GM12878 (cell line): Measurements from ENCODE around the gene GABPB2. TPM values are rescaled to one million over a fixed set of nuclear protein-coding genes. Genes with fewer than 3 reads are reported as not detected.

Source experiments
- ATAC-seq: fragments of 200-7000 bp; cut with Tn5 transposase; 3 replicates; pipeline ENCODE4 v1.9.1; 2020; ENCODE audit warnings: mild to moderate bottlenecking, moderate library complexity
- BruUV-seq: library from RNA; stranded (reverse); fragments of 400-500 nt; replicated peaks from 2 replicates; lab custom pipeline; 2021; lab: Mats Ljungman, UMichigan
- CTCF ChIA-PET: fragments of 300-600 bp; sonication (Branson Sonifier 250); formaldehyde crosslinking; extraction: SDS; loops from one replicate; lab custom pipeline; 2021; ENCODE audit warnings: inconsistent platforms; lab: Yijun Ruan, JAX
- POLR2A ChIA-PET: fragments of 350-600 bp; formaldehyde crosslinking; extraction: SDS; loops from one replicate; lab custom pipeline; 2021; ENCODE audit warnings: inconsistent platforms; lab: Charles Lee
- RAD21 ChIA-PET: fragments of 300-600 bp; sonication (Branson Sonifier 250); formaldehyde crosslinking; loops from one replicate; lab custom pipeline; 2023; ENCODE audit warnings: antibody characterized with exemption; ENCODE audit not compliant: unreplicated experiment; lab: Charles Lee
- SMC1A ChIA-PET: fragments of 300-600 bp; sonication (Branson Sonifier 250); formaldehyde crosslinking; loops from one replicate; lab custom pipeline; 2023; ENCODE audit not compliant: unreplicated experiment, uncharacterized antibody; lab: Charles Lee
- DNase-seq: peaks from one replicate; pipeline ENCODE4 v3.0.0-alpha.2; 2011; ENCODE audit warnings: low read depth, low spot score
- FAIRE-seq: peaks from 3 replicates; lab custom pipeline; 2011; peaks lifted over from hg19 to GRCh38; lab: Jason Lieb, UNC
- H2AFZ ChIP-seq: 2 replicates; pipeline ENCODE4 v1.6.0; 2011; ENCODE audit warnings: low read depth, low read length, control low read depth; ENCODE audit not compliant: control insufficient read depth
- H3K27ac ChIP-seq: 2 replicates; pipeline ENCODE4 v1.5.1; 2011; ENCODE audit warnings: control low read depth; ENCODE audit not compliant: control insufficient read depth, insufficient read depth
- H3K27me3 ChIP-seq, 2 experiments: replicated peaks in 1 of 2; 2 replicates each; pipeline versions ENCODE4 v1.6.0 to v1.6.1; 2011; ENCODE audit warnings: low read length in 1 of 2; ENCODE audit not compliant: control insufficient read depth in 2 of 2, insufficient read depth in 2 of 2
- H3K36me3 ChIP-seq, 2 experiments: 2 replicates each; pipeline ENCODE4 v1.5.1; 2011; ENCODE audit warnings: low read length in 1 of 2; ENCODE audit not compliant: control insufficient read depth in 2 of 2, insufficient read depth in 2 of 2
- H3K4me1 ChIP-seq: 2 replicates; pipeline ENCODE4 v1.6.1; 2011; ENCODE audit warnings: mild to moderate bottlenecking, low read length, moderate library complexity, mixed read lengths; ENCODE audit not compliant: control insufficient read depth, insufficient read depth
- H3K4me2 ChIP-seq: 2 replicates; pipeline ENCODE4 v1.6.0; 2011; ENCODE audit warnings: control low read depth; ENCODE audit not compliant: control insufficient read depth, insufficient read depth
- H3K4me3 ChIP-seq: fragments of 200-600 bp; sonication (generic); 2 replicates; pipeline ENCODE4 v1.5.1; 2016
- H3K79me2 ChIP-seq: 2 replicates; pipeline ENCODE4 v1.6.0; 2011; ENCODE audit warnings: low read length; ENCODE audit not compliant: control insufficient read depth, insufficient read depth
- H3K9ac ChIP-seq: 2 replicates; pipeline ENCODE4 v1.8.0; 2011; ENCODE audit warnings: low read length, control low read depth, mixed read lengths; ENCODE audit not compliant: control insufficient read depth, insufficient read depth
- H3K9me3 ChIP-seq: replicated peaks from 3 replicates; pipeline ENCODE4 v1.5.1; 2011; ENCODE audit warnings: mild to moderate bottlenecking, low read length; ENCODE audit not compliant: control insufficient read depth, insufficient read depth
- H4K20me1 ChIP-seq: 2 replicates; pipeline ENCODE4 v1.6.0; 2011; ENCODE audit not compliant: control insufficient read depth, insufficient read depth
- BCL11A ChIP-seq: IDR thresholded peaks from 2 replicates; pipeline ENCODE4 v1.6.1; 2011; ENCODE audit warnings: low read depth, low read length
- BRCA1 ChIP-seq: IDR thresholded peaks from 2 replicates; pipeline ENCODE4 v1.6.1; 2011; ENCODE audit warnings: low read depth, low read length, improper control_type of control experiment
- ESRRA ChIP-seq: IDR thresholded peaks from 2 replicates; pipeline ENCODE4 v1.6.1; 2012; ENCODE audit warnings: mild to moderate bottlenecking, low read length, improper control_type of control experiment
- FOS ChIP-seq: IDR thresholded peaks from 3 replicates; pipeline ENCODE4 v1.6.1; 2011; ENCODE audit warnings: borderline replicate concordance; ENCODE audit not compliant: insufficient read length; ENCODE audit errors: extremely low read depth
- IRF3 ChIP-seq: fragments of 450-650 bp; IDR thresholded peaks from 2 replicates; pipeline ENCODE4 v1.6.1; 2014; ENCODE audit warnings: mild to moderate bottlenecking
- KDM1A ChIP-seq: fragments of 200-600 bp; sonication (generic); IDR thresholded peaks from 2 replicates; pipeline ENCODE4 v1.6.1; 2016; ENCODE audit warnings: borderline replicate concordance
- LARP7 ChIP-seq: fragments of 450-650 bp; IDR thresholded peaks from 2 replicates; pipeline ENCODE4 v1.6.1; 2017; ENCODE audit warnings: mild to moderate bottlenecking
- NFYA ChIP-seq: IDR thresholded peaks from 2 replicates; pipeline ENCODE4 v1.6.1; 2011; ENCODE audit warnings: low read depth, mild to moderate bottlenecking, low read length, improper control_type of control experiment, borderline replicate concordance
- RAD21 ChIP-seq: IDR thresholded peaks from 2 replicates; pipeline ENCODE4 v1.6.1; 2011; ENCODE audit warnings: mild to moderate bottlenecking, low read depth, low read length, moderate library complexity; ENCODE audit not compliant: insufficient read depth
- SUPT20H ChIP-seq: IDR thresholded peaks from 2 replicates; pipeline ENCODE4 v1.6.1; 2011; ENCODE audit warnings: low read depth, mild to moderate bottlenecking, low read length, moderate library complexity, borderline replicate concordance; ENCODE audit not compliant: control insufficient read depth
- SUZ12 ChIP-seq: fragments of 200-600 bp; sonication (generic); IDR thresholded peaks from one replicate; pipeline ENCODE4 v1.6.1; 2018; ENCODE audit warnings: antibody characterized with exemption, mild to moderate bottlenecking; ENCODE audit not compliant: unreplicated experiment
- YBX1 ChIP-seq: fragments of 450-650 bp; IDR thresholded peaks from 2 replicates; pipeline ENCODE4 v1.6.1; 2016; ENCODE audit warnings: antibody characterized with exemption
- WGBS: methylation state at CpG from one replicate; pipeline ENCODE4 v1.1.6; 2016; ENCODE audit warnings: low lambda C conversion rate; ENCODE audit not compliant: insufficient replicate concordance, insufficient coverage; ENCODE audit errors: missing lambda C conversion rate; 5-methylcytosine and 5-hydroxymethylcytosine counted together
- in situ Hi-C: fragments of 300-500 bp; cut with MboI; formaldehyde crosslinking; loops from 9 replicates; pipeline ENCODE4 v1.14.3; 2018; ENCODE audit warnings: mixed read lengths
- intact Hi-C: fragments of 100-400 bp; cut with micrococcal nuclease; formaldehyde crosslinking; loops from one replicate; pipeline ENCODE4 v1.14.2; 2022; ENCODE audit not compliant: unreplicated experiment
- polyA plus RNA-seq, 11 experiments: library from polyadenylated mRNA; depleted of rRNA in 4 of 11; unstranded in 6 of 11; stranded (reverse) in 5 of 11; fragments of >200 nt; fragmentation: Nextera tagmentation in 4 of 11; fragmentation: Illumina TruSeq in 1 of 11; extraction: Ambion mirVana in 4 of 11; extraction: Trizol in 1 of 11; gene quantifications; 1 replicate in 1 of 11; 2 replicates in 10 of 11; pipeline versions ENCODE4 v1.2.1 to v1.2.3, GENCODE V29; 2011 to 2016; ENCODE audit warnings: inconsistent platforms in 2 of 11, missing spikeins in 2 of 11, low read depth in 1 of 11
- total RNA-seq, 4 experiments: library from RNA; depleted of rRNA in 3 of 4; stranded (reverse); fragments of >200 nt in 3 of 4; fragmentation: Illumina TruSeq in 1 of 4; extraction: Trizol in 1 of 4; gene quantifications; 2 replicates each; pipeline versions ENCODE4 v1.2.1 to v1.2.3, GENCODE V29; 2013 to 2021
- TF ChIP-seq, protein P1 (sequence below): fragments of 450-650 bp; IDR thresholded peaks from 2 replicates; pipeline ENCODE4 v1.6.1; 2017; ENCODE audit warnings: mild to moderate bottlenecking, moderate library complexity

Gene GABPB2
- total and polyA plus RNA-seq, 10 of the 15 experiments (the other 5 are each of a cell fraction or from before 2014, with no cell fraction given) = 2.3 to 10.5 (median 6.9) TPM

GRCh38 chr1:151106894-151107293, 36.3 kb downstream of the GABPB2 start:
- ChIA-PET SMC1A (interaction anchor here (0.6 kb wide), 1 partner anchor 364 kb away, joined by 3 read pairs; no protein-coding TSS in a partner anchor), POLR2A (interaction anchor here (0.6 kb wide), 1 partner anchor 234 kb away, joined by 3 read pairs; no protein-coding TSS in a partner anchor)
- intact Hi-C loops = no loop called here
- no peak overlapping the region for H2AFZ ChIP-seq
- no peak overlapping the region for H3K27ac ChIP-seq
- H3K4me3 ChIP-seq = no peak overlapping the region
- in situ Hi-C loops = no loop called here
- H3K9ac ChIP-seq = no peak overlapping the region
- no peaks in the 10 kb centered on the region for H3K79me2 ChIP-seq
- TF ChIP-seq BCL11A (no peak), KDM1A (no peak), BRCA1 (no peak)
- TF ChIP-seq, all 136 proteins: peak for 0
- no peak overlapping the region for H3K4me2 ChIP-seq
- no peak for FAIRE-seq
- ATAC-seq = no peak
- DNase-seq = no peak
- BruUV-seq = no TSS peak
- H4K20me1 ChIP-seq = no peaks in the 10 kb centered on the region
- H3K36me3 ChIP-seq = no peaks in the 10 kb centered on the region
- WGBS = 85% methylated on average over 2 of the region's 2 CpGs
- RAD21 ChIA-PET = no interaction called here
- no peaks in the 10 kb centered on the region for H3K27me3 ChIP-seq
- no peaks in the 10 kb centered on the region for H3K4me1 ChIP-seq
- H3K9me3 ChIP-seq = no peaks in the 10 kb centered on the region
- CTCF ChIA-PET = no interaction called here

DNA sequence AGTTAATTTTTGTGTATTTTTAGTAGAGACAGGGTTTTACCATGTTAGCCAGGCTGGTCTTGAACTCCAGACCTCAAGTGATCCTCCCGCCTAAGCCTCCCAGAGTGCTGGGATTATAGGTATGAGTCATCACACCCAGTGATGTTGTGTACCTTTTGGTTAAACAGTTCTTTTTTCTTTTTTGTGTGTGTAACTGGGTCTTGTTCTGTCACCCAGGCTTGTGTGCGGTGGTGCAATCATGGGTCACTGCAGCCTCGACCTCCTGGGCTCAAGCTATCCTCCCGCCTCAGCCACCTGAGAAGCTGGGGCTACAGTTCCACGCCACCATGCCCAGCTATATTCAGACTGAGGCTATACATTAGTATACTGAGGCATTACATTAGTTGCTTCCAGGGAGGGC, 37.8 kb downstream of the GABPB2 start:
- H3K9ac ChIP-seq = no peak overlapping the region

More for the DNA sequence above, 37.8 kb downstream of the GABPB2 start:
- Histone ChIP-seq H3K9me3 (no peaks in the 10 kb centered on the region), H3K27ac (no peak overlapping the region), H3K79me2 (no peaks in the 10 kb centered on the region), H3K4me1 (no peaks in the 10 kb centered on the region), H4K20me1 (no peaks in the 10 kb centered on the region), H2AFZ (no peak overlapping the region), H3K4me2 (no peak overlapping the region), H3K4me3 (no peak overlapping the region), H3K36me3 (no peaks in the 10 kb centered on the region), H3K27me3 (no peaks in the 10 kb centered on the region)
- CTCF ChIA-PET = interaction anchor here (0.6 to 1.0 kb wide), 2 partner anchors 8 kb away, joined by 3 to 6 read pairs; no protein-coding TSS in a partner anchor
- ATAC-seq (no peak), FAIRE-seq (no peak), DNase-seq (no peak)
- POLR2A ChIA-PET = interaction anchor here (0.6 kb wide), 1 partner anchor 31 kb away, joined by 7 read pairs; no protein-coding TSS in a partner anchor
- intact Hi-C loops = no loop called here
- TF ChIP-seq NFYA (no peak), SUPT20H (no peak), SUZ12 (no peak), ESRRA (no peak), FOS (no peak), RAD21 (no peak), YBX1 (no peak), IRF3 (no peak), LARP7 (no peak)
- TF ChIP-seq, protein P1, sequence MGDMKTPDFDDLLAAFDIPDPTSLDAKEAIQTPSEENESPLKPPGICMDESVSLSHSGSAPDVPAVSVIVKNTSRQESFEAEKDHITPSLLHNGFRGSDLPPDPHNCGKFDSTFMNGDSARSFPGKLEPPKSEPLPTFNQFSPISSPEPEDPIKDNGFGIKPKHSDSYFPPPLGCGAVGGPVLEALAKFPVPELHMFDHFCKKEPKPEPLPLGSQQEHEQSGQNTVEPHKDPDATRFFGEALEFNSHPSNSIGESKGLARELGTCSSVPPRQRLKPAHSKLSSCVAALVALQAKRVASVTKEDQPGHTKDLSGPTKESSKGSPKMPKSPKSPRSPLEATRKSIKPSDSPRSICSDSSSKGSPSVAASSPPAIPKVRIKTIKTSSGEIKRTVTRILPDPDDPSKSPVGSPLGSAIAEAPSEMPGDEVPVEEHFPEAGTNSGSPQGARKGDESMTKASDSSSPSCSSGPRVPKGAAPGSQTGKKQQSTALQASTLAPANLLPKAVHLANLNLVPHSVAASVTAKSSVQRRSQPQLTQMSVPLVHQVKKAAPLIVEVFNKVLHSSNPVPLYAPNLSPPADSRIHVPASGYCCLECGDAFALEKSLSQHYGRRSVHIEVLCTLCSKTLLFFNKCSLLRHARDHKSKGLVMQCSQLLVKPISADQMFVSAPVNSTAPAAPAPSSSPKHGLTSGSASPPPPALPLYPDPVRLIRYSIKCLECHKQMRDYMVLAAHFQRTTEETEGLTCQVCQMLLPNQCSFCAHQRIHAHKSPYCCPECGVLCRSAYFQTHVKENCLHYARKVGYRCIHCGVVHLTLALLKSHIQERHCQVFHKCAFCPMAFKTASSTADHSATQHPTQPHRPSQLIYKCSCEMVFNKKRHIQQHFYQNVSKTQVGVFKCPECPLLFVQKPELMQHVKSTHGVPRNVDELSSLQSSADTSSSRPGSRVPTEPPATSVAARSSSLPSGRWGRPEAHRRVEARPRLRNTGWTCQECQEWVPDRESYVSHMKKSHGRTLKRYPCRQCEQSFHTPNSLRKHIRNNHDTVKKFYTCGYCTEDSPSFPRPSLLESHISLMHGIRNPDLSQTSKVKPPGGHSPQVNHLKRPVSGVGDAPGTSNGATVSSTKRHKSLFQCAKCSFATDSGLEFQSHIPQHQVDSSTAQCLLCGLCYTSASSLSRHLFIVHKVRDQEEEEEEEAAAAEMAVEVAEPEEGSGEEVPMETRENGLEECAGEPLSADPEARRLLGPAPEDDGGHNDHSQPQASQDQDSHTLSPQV = no peak
- RAD21 ChIA-PET = no interaction called here
- WGBS = 66% methylated on average over 5 of the region's 5 CpGs
- SMC1A ChIA-PET = interaction anchor here (1.4 to 3.3 kb wide), 2 partner anchors 9 to 49 kb away, joined by 4 to 15 read pairs; partner anchors contain the start of gene TNFAIP8L2
- in situ Hi-C loops = no loop called here
- no TSS peak for BruUV-seq
